ENCODE measurements around the gene ZNF396.

DNA sequence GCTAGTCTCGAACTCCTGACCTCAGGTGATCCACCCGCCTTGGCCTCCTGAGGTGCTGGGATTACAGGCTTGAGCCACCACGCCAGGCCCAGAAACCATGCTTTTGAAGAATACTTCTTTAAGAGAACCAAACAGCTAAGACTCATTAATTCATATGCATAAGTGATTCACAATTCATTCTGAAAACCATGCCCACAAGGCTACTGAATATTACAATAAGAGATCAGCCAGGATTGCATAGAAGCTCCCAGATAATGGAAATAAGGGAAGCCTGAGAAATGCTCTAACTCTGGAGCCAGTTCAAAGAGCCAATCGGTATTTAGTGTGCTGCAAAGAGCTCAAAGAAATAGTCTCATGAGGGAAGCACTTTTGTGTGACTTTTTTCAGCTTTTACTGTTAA, 2.4 kb downstream of the ZNF396 start:
- TF ChIP-seq EZH2 (IDR thresholded peaks at IDR 0.05; ENCODE audit: borderline replicate concordance), result no peak
- TF ChIP-seq, protein P1, sequence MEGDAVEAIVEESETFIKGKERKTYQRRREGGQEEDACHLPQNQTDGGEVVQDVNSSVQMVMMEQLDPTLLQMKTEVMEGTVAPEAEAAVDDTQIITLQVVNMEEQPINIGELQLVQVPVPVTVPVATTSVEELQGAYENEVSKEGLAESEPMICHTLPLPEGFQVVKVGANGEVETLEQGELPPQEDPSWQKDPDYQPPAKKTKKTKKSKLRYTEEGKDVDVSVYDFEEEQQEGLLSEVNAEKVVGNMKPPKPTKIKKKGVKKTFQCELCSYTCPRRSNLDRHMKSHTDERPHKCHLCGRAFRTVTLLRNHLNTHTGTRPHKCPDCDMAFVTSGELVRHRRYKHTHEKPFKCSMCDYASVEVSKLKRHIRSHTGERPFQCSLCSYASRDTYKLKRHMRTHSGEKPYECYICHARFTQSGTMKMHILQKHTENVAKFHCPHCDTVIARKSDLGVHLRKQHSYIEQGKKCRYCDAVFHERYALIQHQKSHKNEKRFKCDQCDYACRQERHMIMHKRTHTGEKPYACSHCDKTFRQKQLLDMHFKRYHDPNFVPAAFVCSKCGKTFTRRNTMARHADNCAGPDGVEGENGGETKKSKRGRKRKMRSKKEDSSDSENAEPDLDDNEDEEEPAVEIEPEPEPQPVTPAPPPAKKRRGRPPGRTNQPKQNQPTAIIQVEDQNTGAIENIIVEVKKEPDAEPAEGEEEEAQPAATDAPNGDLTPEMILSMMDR (IDR thresholded peaks at IDR 0.05; ENCODE audit: poor library complexity), result no peak
- no peak for TF ChIP-seq EZH2phosphoT487 (IDR thresholded peaks at IDR 0.05; ENCODE audit: low read depth, severe bottlenecking, unreplicated experiment)

Measured in hepatocyte (in vitro differentiated cells).